A549 (cell line): ENCODE data around the gene PLIN5.

Experiments
- CHD2 ChIP-seq: fragments of 150-350 bp; IDR thresholded peaks from 2 replicates; pipeline ENCODE4 v1.6.1; 2014; ENCODE audit warnings: low read length; ENCODE audit not compliant: partially characterized antibody
- ESRRA ChIP-seq: fragments of 150-350 bp; IDR thresholded peaks from 2 replicates; pipeline ENCODE4 v1.6.1; 2014; ENCODE audit warnings: mild to moderate bottlenecking, low read length, borderline replicate concordance
- FOSL2 ChIP-seq, 2 experiments: fragments of 450-650 bp in 1 of 2; fragments of >200 bp in 1 of 2; sonication (Bioruptor Twin) in 1 of 2; formaldehyde crosslinking; IDR thresholded peaks; 2 replicates each; pipeline versions ENCODE4 v1.5.0 to v1.6.1; 2016 to 2020; ENCODE audit warnings: mild to moderate bottlenecking in 1 of 2, moderate library complexity in 1 of 2
- JUN ChIP-seq, 2 experiments: fragments of >200 bp; sonication (Bioruptor Twin); formaldehyde crosslinking; IDR thresholded peaks; 2 replicates in 1 of 2; 3 replicates in 1 of 2; pipeline ENCODE4 v1.6.1; 2016 to 2017
- POLR2A ChIP-seq: IDR thresholded peaks from 2 replicates; pipeline ENCODE4 v1.6.1; 2012; ENCODE audit warnings: mild to moderate bottlenecking, low read length
- POLR2AphosphoS2 ChIP-seq: conservative IDR thresholded peaks from 2 replicates; pipeline ENCODE4 v1.6.1; 2012; ENCODE audit warnings: low read length, improper control_type of control experiment, inconsistent platforms
- SREBF2 ChIP-seq: fragments of 450-650 bp; IDR thresholded peaks from 2 replicates; pipeline ENCODE4 v1.6.1; 2014; ENCODE audit warnings: mild to moderate bottlenecking, moderate library complexity
- ZC3H11A ChIP-seq: fragments of 450-650 bp; IDR thresholded peaks from 2 replicates; pipeline ENCODE4 v1.6.1; 2014; ENCODE audit warnings: antibody characterized with exemption, mild to moderate bottlenecking
- TF ChIP-seq, protein P1 (sequence below): fragments of >200 bp; sonication (Bioruptor Twin); formaldehyde crosslinking; IDR thresholded peaks from 3 replicates; pipeline ENCODE4 v1.5.1; 2016
- TF ChIP-seq, protein P2 (sequence below): IDR thresholded peaks from 2 replicates; pipeline ENCODE4 v1.6.1; 2012

DNA sequence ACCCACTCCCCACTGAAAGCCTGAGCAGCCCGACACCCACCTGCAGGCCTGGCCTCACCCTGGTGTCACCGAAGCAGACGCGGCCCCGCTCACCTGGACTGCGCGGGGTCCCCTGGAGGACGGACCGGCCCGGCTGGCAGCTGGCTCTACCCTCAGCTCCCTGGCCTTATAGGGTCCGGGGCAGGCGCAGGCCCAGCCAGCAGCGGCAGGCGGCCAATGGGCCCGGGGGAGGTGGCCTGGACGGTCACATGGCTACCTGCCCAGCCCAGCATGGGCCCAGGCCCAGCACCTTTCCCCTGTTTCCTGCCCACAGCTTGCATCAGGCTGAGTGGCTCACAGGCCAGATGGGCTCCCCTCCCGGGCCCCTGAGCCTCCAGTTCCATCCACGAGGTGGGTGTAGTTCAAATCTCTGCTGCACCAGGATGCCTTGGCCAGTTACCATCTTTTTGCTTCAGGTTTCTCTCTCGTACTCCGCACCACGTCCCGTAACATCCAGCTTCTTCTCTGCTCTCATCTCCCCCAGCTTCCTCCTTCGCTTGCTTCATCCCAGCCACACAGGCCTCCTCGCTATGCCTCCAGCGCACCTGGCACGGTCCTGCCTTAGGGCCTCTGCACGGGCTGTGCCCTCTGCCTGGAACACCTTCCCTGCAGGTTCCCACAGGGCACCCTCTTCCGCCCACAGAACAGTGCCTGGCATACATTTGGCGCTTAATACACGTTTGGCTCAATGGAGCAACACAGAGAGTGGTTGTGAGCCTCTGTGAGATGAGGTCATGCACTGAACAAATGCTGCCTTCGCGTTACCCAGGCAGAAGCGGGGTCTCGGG lies 16.5 kb downstream of the PLIN5 start, which contains the start of gene PLIN4:
- TF ChIP-seq POLR2A (no peak), SREBF2 (no peak), POLR2AphosphoS2 (no peak), CHD2 (no peak), FOSL2 (IDR thresholded peaks at IDR 0.05) (no peak), FOSL2 (CRISPR knock-in tag; IDR thresholded peaks at IDR 0.05) (no peak), JUN (IDR thresholded peaks at IDR 0.05) (no peak), ZC3H11A (no peak), ESRRA (no peak)
- TF ChIP-seq, protein P1, sequence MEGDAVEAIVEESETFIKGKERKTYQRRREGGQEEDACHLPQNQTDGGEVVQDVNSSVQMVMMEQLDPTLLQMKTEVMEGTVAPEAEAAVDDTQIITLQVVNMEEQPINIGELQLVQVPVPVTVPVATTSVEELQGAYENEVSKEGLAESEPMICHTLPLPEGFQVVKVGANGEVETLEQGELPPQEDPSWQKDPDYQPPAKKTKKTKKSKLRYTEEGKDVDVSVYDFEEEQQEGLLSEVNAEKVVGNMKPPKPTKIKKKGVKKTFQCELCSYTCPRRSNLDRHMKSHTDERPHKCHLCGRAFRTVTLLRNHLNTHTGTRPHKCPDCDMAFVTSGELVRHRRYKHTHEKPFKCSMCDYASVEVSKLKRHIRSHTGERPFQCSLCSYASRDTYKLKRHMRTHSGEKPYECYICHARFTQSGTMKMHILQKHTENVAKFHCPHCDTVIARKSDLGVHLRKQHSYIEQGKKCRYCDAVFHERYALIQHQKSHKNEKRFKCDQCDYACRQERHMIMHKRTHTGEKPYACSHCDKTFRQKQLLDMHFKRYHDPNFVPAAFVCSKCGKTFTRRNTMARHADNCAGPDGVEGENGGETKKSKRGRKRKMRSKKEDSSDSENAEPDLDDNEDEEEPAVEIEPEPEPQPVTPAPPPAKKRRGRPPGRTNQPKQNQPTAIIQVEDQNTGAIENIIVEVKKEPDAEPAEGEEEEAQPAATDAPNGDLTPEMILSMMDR = no peak
- TF ChIP-seq, protein P2, sequence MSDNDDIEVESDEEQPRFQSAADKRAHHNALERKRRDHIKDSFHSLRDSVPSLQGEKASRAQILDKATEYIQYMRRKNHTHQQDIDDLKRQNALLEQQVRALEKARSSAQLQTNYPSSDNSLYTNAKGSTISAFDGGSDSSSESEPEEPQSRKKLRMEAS = no peak
